Activated CD4-positive, CD25-positive, alpha-beta regulatory T cell treated with anti-CD3 and anti-CD28 coated beads, Interleukin-2, amount 50 U/mL, for 72 hours (primary cell): Measurements from ENCODE around the gene MED26.
A peak's percentile ranks its signal among the peaks of the same experiment; 100 is the strongest.
"Not testable (repeated sequence)": the region's sequence is repeated elsewhere in the genome, so short reads cannot be mapped to it uniquely, and the experiment has no call there.

ENCODE experiments used
- DNase-seq: peaks from one replicate; pipeline ENCODE4 v3.0.0; 2021

MED26 gene, protein sequence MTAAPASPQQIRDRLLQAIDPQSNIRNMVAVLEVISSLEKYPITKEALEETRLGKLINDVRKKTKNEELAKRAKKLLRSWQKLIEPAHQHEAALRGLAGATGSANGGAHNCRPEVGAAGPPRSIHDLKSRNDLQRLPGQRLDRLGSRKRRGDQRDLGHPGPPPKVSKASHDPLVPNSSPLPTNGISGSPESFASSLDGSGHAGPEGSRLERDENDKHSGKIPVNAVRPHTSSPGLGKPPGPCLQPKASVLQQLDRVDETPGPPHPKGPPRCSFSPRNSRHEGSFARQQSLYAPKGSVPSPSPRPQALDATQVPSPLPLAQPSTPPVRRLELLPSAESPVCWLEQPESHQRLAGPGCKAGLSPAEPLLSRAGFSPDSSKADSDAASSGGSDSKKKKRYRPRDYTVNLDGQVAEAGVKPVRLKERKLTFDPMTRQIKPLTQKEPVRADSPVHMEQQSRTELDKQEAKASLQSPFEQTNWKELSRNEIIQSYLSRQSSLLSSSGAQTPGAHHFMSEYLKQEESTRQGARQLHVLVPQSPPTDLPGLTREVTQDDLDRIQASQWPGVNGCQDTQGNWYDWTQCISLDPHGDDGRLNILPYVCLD

DNA sequence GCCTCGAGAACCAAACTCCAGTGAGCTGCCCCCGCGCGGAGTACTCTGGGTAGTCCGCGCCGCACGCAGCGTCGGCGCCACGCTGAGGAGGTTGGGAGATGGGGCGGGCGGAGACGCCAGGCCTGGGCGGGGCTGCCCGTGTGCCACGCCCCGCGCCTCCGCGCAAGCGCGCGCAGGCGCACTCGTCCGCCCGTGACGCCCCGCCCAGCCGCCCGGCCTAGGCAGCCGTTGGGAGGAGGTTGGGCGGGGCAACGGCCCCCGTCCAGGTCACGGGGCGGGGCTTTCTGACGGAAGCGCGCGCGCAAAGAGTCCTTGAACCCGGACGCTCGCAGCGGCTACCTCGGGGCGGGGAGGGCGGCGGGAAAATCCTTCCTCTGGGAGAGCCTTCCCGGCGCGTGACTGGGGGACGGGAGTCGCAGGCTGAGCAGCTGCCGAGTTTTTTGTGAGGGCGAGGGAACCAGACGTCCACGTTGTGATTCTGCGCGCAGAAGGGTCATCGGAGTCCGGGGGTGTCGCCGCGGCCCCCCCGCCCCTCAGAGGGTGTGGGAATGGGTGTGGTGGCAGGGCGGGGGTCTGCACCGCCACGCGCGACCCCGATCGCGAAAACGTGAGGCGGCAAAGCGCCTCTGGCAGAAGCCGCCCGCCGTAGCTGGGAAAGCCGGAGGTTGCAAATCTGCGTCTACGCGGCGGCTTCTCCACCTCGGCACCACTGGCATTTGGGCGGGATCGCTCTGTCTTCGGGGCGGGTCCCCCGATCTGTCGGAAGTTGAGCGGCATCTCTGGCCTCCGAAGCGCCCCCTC is at the start of gene MED26:
Gene MED26 (minus strand): TSS at position 22 of the 801 bp plus-strand sequence. CDS start 261 bp downstream, outside the sequence.
- peak; percentile 97 for DNase-seq

DNA sequence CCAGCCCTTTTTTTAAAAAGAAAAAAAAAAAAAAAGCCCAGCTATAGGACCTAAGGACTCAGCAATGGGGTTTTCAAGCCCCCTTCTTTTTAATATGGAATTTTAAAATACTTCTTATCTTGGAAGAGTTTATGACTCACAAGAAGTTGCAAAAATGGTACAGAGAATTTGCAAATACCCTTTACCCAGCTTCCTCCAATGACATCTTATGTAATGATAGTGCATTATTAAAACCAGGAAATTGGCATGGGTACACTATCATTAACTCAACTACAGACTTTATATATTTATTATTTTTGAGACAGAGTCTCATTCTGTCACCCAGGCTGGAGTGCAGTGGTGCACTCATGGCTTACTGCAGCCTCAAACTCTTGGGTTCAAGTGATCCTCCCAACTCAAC is 49.1 kb upstream of the MED26 start:
- no peak for DNase-seq

DNA sequence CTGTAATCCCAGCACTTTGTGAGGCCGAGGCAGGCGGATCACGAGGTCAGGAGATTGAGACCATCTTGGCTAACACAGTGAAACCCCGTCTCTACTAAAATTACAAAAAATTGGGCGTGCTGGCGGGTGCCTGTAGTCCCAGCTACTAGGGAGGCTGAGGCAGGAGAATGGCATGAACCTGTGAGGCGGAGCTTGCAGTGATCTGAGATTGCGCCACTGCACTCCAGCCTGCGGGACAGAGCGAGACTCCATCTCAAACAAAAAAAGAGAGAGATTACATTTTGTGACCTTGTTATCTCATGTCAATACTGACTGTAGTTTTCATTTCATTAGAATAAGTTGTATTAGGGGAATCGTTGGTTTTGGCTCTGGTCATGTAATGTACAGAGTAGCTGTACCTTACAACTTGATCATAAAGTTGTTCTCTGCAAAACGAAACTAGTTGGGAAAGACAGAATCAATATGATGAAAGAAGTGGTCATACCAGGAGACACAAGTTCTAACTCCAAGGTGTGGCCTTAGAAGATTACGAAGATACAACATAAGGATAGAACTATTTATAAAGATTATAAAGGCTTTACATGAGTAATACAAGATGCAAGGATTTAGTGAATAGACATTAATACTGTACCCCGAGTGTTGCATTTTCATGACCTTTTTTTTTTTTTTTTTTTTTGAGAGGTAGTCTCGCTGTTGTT is 48.2 kb upstream of the MED26 start:
- no peak for DNase-seq

DNA sequence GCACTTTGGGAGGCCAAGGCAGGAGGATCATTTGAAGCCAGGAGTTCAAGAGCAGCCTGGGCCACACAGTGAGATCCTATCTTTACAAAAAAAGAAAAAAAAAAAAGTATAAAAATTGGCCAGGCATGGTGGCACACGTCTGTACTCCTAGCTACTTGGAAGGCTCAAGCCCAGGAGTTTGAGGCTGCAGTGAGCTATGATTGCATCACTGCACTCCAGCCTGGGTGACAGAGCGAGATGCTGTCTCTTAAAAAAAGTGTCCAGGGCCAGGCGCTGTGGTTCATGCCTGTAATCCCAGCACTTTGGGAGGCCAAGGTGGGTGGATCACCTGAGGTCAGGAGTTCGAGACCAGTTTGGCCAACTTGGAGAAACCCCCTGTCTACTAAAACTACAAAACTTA is 45.8 kb upstream of the MED26 start:
- not testable (repeated sequence) for DNase-seq

DNA sequence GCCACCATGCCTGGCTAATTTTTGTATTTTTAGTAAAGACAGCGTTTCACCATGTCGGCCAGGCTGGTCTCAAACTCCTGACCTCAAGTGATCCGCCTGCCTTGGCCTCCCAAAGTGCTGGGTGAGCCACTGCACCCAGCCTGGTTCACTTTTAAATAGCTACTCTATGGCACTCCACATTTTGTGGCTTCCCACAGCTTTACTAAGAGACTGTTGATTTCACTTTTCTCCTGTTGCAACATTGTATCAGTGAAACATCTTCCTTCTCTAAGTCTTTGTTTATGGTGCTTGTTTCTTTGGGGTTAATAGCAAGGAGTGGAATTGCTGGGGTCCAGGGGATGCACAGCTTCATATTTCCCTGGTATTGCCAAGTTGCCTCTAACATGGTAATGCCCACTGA is 45.2 kb upstream of the MED26 start:
- no peak for DNase-seq

DNA sequence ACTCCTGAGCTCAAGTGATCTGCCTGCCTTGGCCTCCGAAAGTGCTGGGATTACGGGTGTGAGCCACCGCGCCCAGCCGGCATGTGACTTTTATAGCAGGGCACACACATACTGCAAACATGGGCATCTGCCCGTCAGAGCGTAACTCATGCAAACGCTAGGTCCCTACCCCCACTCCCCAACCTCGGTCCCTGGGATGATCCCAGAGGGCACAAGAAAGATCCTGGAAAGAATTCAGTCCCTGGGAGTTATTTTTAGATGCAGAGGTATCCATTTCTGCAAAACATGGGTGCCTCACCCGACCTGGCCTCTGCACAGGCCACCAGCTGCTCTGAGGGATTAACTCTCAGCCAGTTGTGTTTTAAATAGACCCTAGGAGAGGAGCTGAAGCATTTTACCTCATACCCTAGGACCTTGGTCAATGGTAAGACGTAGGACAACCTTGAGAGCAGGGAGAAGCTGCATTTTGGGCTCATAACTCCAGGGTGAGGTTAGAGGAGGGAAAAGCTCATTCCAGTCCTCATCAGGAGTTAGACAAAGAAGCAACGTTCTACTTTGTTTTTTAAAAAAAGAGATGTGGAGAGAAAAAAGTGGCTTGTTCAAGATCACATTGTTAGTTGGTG is 43.8 kb upstream of the MED26 start:
- DNase-seq: no peak

DNA sequence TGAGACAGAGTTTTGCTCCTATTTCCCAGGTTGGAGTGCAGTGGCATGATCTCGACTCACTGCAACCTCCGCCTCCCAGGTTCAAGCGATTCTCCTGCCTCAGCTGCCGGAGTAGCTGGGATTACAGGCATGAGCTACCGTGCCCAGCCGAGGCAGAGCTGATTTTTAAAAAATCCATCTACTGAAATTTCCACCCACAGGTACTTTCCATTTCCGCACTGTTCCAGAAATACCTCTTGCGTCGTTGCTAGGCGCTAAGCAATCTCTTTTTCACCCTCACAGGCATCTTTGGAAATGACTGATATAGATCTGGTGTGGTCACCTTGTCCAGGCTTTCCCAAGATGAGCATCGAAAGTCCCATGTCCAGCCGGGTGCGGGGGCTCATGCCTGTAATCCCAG is 42.3 kb upstream of the MED26 start:
- no peak for DNase-seq

DNA sequence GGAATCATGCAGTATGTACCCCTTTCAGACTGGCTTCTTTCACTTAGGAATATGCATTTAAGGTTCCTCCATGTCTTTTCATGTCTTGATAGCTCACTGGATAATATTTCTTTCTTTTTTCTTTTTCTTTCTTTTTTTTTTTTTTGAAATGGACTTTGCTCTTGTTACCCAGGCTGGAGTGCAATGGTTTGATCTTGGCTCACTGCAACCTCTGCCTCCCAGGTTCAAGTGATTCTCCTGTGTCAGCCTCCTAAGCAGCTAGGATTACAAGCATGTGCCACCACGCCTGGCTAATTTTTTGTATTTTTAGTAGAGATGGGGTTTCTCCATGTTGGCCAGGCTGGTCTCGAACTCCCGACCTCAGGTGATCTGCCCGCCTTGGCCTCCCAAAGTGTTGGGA is 40.7 kb upstream of the MED26 start:
- not testable (repeated sequence) for DNase-seq

DNA sequence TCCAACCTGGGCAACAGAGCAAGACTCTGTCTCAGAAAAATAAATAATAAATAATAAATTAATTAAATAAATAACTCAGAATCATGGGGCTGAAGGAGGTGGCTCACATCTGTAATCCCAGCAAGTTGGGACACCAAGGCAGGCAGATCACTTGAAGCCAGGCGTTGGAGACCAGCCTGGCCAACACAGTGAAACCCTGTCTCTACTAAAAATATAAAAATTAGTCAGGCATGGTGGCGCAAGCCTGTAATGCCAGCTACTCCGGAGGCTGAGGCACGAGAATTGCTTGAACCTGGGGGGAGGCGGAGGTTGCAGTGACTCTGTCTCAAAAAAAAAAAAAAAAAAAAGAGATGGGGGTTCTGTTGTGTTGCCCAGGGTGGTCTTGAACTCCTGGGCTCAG is 40.2 kb upstream of the MED26 start:
- DNase-seq: no peak

DNA sequence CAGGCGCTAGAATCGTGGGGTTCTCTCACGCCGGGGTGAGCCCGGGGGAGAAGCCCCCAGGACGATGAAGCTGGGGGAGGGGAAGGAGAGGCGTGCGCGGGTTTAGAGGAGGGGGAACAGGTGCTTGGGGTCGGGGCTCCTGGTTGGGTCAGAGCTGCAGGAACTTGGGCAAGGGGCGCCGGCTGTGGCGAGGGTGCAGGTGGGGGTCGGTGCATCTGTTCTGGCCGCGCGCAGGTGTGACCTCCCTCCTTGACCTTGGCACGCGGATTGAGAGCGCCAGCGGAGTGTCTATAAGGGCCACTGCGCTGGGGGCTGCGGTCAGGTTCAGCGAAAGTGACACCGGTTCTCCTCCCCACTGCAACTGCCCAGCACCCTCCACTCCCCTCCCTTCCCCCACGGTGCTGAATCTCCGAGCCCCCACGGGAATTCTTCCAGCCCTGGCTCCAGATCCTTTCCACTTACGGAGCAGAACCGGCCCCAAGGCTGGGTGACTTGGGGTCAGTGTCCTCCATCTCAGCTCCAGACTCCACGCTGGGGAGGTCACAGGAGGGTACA is 33.6 kb upstream of the MED26 start:
- peak; percentile 31 for DNase-seq

DNA sequence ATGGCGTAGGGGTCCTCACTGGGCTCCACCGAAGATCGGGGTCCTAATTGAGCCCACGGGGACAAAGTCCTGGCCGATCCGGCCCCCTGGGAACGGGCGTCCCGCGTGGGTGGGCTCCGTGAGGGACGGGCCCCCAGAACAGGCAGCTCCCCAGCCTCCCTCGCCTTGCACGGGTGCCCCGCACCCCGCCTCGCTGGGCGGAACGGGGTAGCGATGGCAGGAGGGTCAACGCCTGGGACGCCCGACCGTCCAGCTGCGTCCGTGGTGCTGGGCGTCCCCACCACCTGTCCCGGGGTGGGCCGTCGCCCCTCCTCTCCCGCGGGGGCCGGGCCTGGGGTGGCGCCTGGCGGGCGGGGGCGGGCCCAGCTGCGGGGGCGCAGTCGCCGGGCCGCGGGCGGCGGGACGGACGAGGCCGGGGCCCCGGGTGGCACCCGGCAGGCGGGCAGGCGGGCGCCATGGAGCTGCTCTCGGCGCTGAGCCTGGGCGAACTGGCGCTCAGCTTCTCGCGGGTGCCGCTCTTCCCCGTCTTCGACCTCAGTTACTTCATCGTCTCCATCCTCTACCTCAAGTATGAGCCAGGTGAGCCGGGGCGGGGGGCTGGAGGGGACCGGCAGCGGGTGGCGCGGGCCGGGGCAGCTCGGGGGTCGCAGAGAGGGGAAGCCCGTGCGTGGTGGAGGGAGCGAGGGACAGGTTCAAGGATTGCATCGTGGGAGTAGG is 32.9 kb upstream of the MED26 start, which contains the start of gene TMEM38A:
Gene TMEM38A (plus strand): TSS at position 377 of the 717 bp plus-strand sequence. CDS start 79 bp downstream, at position 456.
- peak; percentile 52 for DNase-seq

DNA sequence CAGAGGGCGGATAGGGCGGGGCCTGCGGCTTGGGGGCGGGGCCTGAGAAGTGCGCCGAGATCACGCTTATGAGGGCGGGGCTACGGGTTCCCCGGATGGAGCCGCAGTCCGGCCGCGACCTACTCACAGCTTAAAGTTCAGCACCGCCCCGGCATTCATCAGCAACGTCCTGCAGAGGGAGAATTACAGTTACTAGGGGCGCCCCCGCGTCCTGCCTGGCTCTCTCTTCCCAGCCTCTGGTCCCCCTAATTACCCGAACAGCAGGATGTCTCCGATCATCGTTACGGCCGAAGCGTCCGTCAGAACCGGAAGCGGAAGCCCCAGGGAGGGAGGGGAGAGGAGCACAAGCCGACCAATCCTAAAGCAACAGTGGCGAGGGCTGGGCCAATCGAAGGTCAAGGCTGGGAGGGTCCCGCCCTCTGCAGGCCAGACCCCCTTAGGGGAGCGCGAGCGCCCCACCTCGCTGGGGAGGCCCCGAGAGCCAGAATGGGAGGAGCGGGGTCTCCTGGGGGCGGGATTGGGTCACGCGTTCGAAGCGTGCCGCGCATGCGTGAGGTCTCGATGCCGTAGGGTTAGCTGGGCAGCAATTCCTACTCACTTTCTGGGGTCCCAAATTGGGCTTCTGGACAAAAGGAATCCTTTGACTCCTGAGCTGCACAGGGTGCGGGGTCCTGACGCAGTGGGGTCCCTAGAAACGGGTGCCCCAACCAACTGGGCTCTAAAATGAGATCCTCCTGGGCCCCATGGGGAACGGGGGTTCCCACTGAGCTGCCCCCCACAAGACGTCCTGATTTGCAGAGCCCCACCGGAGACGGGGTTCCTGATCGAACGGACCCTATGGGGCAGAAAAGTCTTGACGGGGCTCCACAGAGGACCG is 32.1 kb upstream of the MED26 start, which contains the start of gene SMIM7:
Gene SMIM7 (minus strand): TSS at position 313 of the 877 bp plus-strand sequence. CDS start 34 bp downstream, at position 279.
- DNase-seq: peak; percentile 97

DNA sequence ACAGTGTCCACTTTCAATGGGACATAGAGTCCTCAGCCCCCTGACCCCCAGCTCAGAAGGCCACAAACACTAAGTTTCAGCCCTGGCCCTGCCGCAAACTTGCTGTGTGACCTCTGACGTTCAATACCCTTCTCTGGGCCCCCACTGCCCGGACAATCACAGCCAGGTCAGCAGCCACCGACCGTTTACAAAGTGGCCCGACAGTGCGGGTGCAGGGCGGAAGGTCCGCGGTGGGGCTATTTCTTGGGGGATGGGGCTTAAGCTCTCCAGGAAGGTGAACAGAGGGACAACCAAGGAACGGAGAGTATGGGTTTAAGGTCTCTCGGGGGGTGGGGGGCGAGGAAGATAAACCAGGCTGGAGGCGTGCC is 31.4 kb upstream of the MED26 start:
- DNase-seq: no peak

DNA sequence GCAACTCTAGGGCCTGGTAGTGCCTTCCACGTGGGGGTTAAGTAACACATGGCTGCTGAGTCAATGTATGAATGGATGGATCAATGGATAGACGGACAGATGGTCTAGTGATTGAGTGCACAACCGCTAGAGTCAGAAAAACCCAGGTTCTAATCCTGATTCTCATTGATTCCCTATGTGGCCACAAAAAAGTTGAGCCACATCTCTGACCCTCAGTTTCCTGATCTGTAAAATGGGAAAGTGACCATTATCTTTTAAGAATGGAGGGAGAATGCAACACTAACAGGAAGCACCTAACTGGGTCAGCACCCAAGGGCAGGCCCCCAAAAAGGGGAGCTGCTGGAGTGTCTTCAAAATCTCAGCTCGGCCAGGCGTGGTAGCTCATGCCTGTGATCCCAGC is 29.4 kb upstream of the MED26 start:
- no peak for DNase-seq

DNA sequence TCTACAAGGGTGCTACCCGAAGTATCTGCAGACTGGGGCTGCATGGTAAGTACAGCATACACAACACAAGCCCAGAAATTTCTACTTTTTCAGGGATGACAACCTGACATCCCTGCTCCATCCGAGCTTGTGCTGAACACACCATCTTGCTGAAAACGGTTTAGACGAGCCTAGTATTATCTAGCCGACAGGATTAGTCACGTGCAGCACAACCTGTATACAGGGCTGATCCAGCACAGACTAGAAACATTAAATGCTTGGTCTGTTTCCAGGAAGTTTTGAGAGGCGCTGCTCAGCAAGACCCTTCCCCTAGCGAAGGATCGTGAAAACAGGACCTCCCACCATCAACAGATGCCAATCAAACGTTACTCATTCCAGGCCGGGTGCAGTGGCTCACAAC is 27.7 kb upstream of the MED26 start:
- no peak for DNase-seq

DNA sequence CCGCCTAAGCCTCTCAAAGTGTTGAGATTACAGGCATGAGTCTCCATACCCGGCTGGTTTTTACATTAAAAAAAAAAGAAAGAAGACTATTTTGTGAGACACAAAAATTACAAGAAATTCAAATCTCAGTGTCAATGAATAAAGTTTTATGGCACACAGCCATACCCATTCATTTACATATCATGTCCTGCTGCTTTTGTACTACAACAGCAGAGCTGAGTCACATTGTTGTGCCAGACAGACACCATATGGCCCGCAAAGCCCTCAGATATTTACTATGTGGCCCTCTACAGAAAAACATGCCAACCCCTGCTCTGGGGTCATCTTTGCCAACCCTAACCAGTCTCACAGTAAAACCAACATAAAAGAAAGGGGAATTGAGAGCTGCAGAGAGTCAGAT is 26.6 kb upstream of the MED26 start:
- DNase-seq: no peak

DNA sequence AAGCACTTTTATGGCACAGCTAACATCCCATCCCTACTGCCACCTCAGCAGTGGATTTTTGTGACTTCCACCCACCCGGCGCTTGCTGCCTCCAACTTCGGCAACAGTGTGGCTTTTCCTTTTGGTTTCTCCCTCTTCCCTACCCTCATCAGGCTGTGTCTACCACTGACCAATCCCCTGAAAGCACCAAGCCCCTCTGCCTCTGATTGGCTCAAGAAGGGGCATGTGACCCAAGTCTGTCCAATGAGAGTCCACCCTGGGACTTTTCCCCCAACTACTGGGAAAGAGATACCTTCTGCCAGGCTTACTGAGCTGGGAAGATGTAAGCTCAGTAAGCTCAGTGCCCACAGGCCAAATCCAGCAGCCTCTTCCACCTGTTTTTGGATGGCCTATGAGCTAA is 26.1 kb upstream of the MED26 start:
- no peak for DNase-seq

DNA sequence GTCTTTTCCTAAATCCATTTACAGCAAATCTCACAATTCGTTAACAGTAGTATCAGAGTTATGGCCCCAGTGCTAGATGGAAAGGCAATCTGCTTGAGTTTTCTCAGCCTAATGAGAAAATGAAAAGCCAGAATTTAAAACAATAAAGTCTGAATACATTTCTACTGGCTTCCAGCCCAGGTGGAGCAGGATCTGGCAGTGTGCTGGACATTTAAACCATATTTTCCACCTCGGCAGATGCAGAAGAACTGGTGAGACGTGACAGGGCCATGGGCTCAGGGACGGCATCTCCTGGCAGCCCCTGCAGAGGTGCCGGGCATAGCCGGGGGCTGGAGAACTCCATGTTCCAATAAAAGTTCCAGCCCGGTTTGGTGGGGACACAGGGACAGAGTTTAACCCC is 24.9 kb upstream of the MED26 start:
- no peak for DNase-seq

DNA sequence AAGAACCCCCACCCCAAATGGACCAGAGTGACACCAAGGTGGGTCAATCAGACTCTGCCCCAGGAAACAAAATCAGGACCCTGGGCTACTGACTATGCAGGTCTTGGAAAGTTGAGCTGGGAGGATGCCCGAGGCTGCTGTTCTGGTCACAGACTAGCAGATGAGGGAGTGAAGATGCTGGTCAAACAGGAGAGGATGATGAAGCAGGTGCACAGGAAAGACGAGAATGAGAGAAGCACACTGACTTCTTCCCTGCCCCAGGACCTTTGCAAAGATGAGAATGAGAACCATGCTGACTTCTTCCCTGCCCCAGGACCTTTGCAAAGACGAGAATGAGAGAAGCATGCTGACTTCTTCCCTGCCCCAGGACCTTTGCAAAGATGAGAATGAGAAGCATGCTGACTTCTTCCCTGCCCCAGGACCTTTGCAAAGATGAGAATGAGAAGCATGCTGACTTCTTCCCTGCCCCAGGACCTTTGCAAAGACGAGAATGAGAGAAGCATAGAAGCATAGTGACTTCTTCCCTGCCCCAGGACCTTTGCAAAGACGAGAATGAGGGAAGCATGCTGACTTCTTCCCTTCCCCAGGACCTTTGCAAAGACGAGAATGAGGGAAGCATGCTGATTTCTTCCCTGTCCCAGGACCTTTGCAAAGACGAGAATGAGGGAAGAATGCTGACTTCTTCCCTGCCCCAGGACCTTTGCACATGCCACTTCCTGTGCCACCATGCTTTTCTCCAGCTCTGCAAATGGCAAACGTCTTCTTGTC is 23.6 kb upstream of the MED26 start:
- DNase-seq: not testable (repeated sequence)

DNA sequence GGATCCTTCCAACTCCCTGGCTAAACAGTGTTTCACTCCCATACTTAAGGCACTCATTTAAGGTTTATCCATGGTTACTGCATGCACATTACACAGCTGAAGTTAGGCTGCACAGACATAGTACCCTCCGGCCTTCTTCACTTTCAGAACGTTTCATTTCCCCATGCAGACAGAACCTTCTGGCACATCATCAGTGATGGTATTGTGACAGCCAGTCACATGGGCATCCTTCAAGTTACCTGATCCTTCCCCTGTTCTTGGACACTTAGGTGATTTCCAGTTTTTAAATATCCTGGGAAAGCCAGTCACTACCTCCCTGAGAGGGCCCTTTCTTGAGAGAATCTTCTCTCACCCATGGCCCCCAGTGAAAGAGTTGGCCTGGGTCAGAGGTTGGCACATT is 22.8 kb upstream of the MED26 start:
- DNase-seq: no peak
